Prostate gland (tissue), 2 donors: ENCODE data around the gene TSGA10IP. TPM values are rescaled to one million over a fixed set of nuclear protein-coding genes. Genes with fewer than 3 reads are reported as not detected.

Experiments
- DNase-seq: peaks from one replicate; pipeline ENCODE4 v3.0.0-alpha.2; 2019; ENCODE audit warnings: low spot score
- H3K27ac ChIP-seq, 2 donors: fragments of 200-600 bp; sonication (generic); 2 replicates each; pipeline ENCODE4 v1.5.1; 2017 to 2019
- H3K27me3 ChIP-seq: fragments of 200-600 bp; sonication (generic); replicated peaks from 2 replicates; pipeline ENCODE4 v1.5.1; 2019; ENCODE audit not compliant: insufficient read depth
- H3K36me3 ChIP-seq, 2 donors: fragments of 200-600 bp; sonication (generic); 1 replicate in 1 of 2; 2 replicates in 1 of 2; pipeline versions ENCODE4 v1.5.1 to v1.8.1; 2017 to 2019
- H3K4me1 ChIP-seq: fragments of 200-600 bp; sonication (generic); replicated peaks from 2 replicates; pipeline ENCODE4 v1.5.1; 2019
- H3K4me3 ChIP-seq, 2 donors: fragments of 200-600 bp; sonication (generic); 2 replicates each; pipeline ENCODE4 v1.5.1; 2017 to 2019
- H3K9me3 ChIP-seq: fragments of 200-600 bp; sonication (generic); 2 replicates; pipeline ENCODE4 v1.5.1; 2017
- CTCF ChIP-seq, 4 experiments: fragments of 200-600 bp in 2 of 4; fragments of 450-650 bp in 2 of 4; sonication (generic) in 2 of 4; IDR thresholded peaks; 1 replicate in 3 of 4; 2 replicates in 1 of 4; pipeline ENCODE4 v1.5.1; 2016 to 2019; ENCODE audit warnings: antibody characterized with exemption in 4 of 4, mild to moderate bottlenecking in 2 of 4, moderate library complexity in 2 of 4
- POLR2A ChIP-seq: fragments of 450-650 bp; IDR thresholded peaks from one replicate; pipeline ENCODE4 v1.6.1; 2016; ENCODE audit warnings: antibody characterized with exemption, mild to moderate bottlenecking
- POLR2AphosphoS5 ChIP-seq: sonication (generic); formaldehyde crosslinking; IDR thresholded peaks from one replicate; pipeline ENCODE4 v1.6.1; 2017; ENCODE audit warnings: antibody characterized with exemption
- WGBS: methylation state at CpG from one replicate; pipeline ENCODE4 v1.1.5; 2018; 5-methylcytosine and 5-hydroxymethylcytosine counted together
- intact Hi-C: fragments of 100-400 bp; cut with DNase I; formaldehyde crosslinking; loops from one replicate; pipeline ENCODE4 v1.14.2; 2022
- total RNA-seq, 2 donors: library from RNA; depleted of rRNA; stranded (reverse); fragments of >200 nt; gene quantifications; one replicate each; pipeline ENCODE4 v1.1.0, GENCODE V29; 2016

TSGA10IP gene
- total RNA-seq, 2 donors from 2014 or later = 0.68 TPM; not detected in 1

DNA sequence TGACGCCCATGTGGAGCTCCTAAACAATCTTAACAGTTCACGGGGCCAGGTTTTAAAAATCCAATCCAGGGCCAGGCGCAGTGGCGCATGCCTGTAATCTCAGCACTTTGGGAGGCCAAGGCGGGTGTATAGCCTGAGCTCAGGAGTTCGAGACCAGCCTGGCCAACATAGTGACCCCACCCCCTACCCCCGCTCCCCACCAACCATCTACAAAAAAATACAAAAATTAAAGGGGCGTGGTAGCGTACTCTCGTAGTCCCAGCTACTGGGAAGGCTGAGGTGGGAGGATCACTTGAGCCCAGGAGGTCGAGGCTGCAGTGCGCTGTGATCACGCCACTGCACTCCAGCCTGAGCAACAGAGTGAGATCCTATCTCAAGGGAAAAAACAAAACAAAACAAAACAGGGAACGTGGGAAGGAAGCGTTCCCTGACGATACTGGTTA is 15.6 kb downstream of the TSGA10IP start:
- Histone ChIP-seq H3K27me3 (no peaks in the 10 kb centered on the region), H3K9me3 (no peaks in the 10 kb centered on the region), H3K4me3 (peak overlapping the region; percentile 89 to 100), H3K36me3 (peaks cover 7 to 15% of the 10 kb centered on the region in 2 donors), H3K4me1 (peaks cover 12% of the 10 kb centered on the region), H3K27ac (peak overlapping the region; percentile 74 to 81)
- TF ChIP-seq POLR2A (no peak), POLR2AphosphoS5 (no peak), CTCF (IDR thresholded peaks at IDR 0.05) (no peak)
- intact Hi-C loops = loop anchor here (2.0 to 5.0 kb wide), 3 partner anchors 42 to 72 kb away; partner anchors contain the start of genes BANF1, C11orf68, DRAP1 and EIF1AD
- no peak for DNase-seq
- 45% methylated on average over 16 of the region's 16 CpGs for WGBS

- no peaks in the 10 kb centered on the region for H3K9me3 ChIP-seq
- intact Hi-C loops = loop anchor here (2.0 to 5.0 kb wide), 3 partner anchors 41 to 73 kb away; partner anchors contain the start of genes BANF1, C11orf68, DRAP1 and EIF1AD
- no peaks in the 10 kb centered on the region for H3K27me3 ChIP-seq
These were observed 16.2 kb downstream of the TSGA10IP start, which contains the start of gene SART1 for GRCh38 chr11:65961267-65962140. Gene SART1, plus strand, starts transcription at chr11:65961734. Its CDS starts 47 bp downstream, at chr11:65961781.

GRCh38 chr11:65962141-65962564 is 16.9 kb downstream of the TSGA10IP start:
- intact Hi-C loops = loop anchor here (5.0 kb wide), 1 partner anchor 45 kb away; the partner anchor contains the start of genes C11orf68 and DRAP1

More at GRCh38 chr11:65961267-65962140, 16.2 kb downstream of the TSGA10IP start, which contains the start of gene SART1:
- peak within 1 kb of the TSS; percentile 74 to 81 for H3K27ac ChIP-seq
- H3K4me3 ChIP-seq = peak within 1 kb of the TSS; percentile 89 to 100
- under 1% methylated on average over 93 of the region's 97 CpGs for WGBS
- TF ChIP-seq CTCF (IDR thresholded peaks at IDR 0.05) (peak in 2 of 4 experiments; percentile 26 to 31), POLR2A (peak; percentile 48), POLR2AphosphoS5 (peak; percentile 100)
- DNase-seq = peak; percentile 96
- H3K4me1 ChIP-seq = peaks cover 12% of the 10 kb centered on the region
- H3K36me3 ChIP-seq = peaks cover 13 to 22% of the 10 kb centered on the region in 2 donors

GRCh38 chr11:65964906-65965305 is 19.6 kb downstream of the TSGA10IP start:
- Histone ChIP-seq H3K9me3 (no peaks in the 10 kb centered on the region), H3K27ac (no peak overlapping the region), H3K36me3 (peaks cover 18 to 33% of the 10 kb centered on the region in 2 donors), H3K4me1 (peaks cover 12% of the 10 kb centered on the region), H3K27me3 (no peaks in the 10 kb centered on the region), H3K4me3 (no peak overlapping the region)
- TF ChIP-seq CTCF (IDR thresholded peaks at IDR 0.05) (no peak), POLR2AphosphoS5 (no peak), POLR2A (no peak)
- no peak for DNase-seq
- WGBS = 80% methylated on average over 10 of the region's 10 CpGs
- intact Hi-C loops = loop anchor here (5.0 kb wide), 1 partner anchor 48 kb away; the partner anchor contains the start of genes C11orf68 and DRAP1

More at GRCh38 chr11:65962141-65962564, 16.9 kb downstream of the TSGA10IP start:
- peaks cover 12% of the 10 kb centered on the region for H3K4me1 ChIP-seq
- H3K36me3 ChIP-seq = peaks cover 18 to 28% of the 10 kb centered on the region in 2 donors
- no peaks in the 10 kb centered on the region for H3K9me3 ChIP-seq
- no peak for DNase-seq
- TF ChIP-seq CTCF (IDR thresholded peaks at IDR 0.05) (no peak), POLR2A (no peak), POLR2AphosphoS5 (no peak)
- no peaks in the 10 kb centered on the region for H3K27me3 ChIP-seq
- 4% methylated on average over 13 of the region's 13 CpGs for WGBS
- H3K4me3 ChIP-seq = peak overlapping the region; percentile 89 to 100
- peak overlapping the region; percentile 74 to 81 for H3K27ac ChIP-seq
